Measurements from ENCODE around the gene TMEM51. TPM values are rescaled to one million over a fixed set of nuclear protein-coding genes. Genes with fewer than 3 reads are reported as not detected.

The TMEM51 gene
- total and polyA plus RNA-seq, 2 donors, result 3.4 to 9.7 TPM

DNA sequence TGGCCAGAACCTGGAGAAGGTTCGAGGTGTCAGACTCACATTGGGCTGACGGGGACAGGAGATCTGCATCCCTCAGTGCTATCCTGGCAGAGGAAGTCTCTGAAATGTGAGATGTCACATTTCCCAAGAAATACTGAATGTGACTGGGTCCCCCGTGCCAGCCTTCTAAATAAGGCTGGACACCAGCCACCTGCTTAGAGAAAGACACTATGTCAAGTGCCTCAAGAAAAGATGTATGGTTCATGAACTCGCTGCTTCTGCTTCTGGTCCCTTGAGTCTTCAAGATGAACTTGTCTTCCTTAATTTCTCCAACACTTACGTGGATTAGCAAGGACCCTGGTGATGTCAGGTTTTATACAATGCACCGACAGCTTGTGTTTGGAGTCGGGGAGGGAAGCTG lies 51.4 kb downstream of the TMEM51 start:
- WGBS, result 95% methylated on average over 7 of the region's 7 CpGs
- no peaks in the 10 kb centered on the region for H3K4me1 ChIP-seq (ENCODE audit: control insufficient read depth in 2 of 2, insufficient read depth in 2 of 2, low read length in 2 of 2)
- H3K4me3 ChIP-seq (ENCODE audit: low read length in 2 of 2), result no peak overlapping the region
- DNase-seq (ENCODE audit: low read depth in 6 of 9, low spot score in 9 of 9), result no peak
- H3K9me3 ChIP-seq (ENCODE audit: control insufficient read depth in 2 of 2, insufficient read depth in 1 of 2, low read length in 1 of 2), result no peaks in the 10 kb centered on the region
- no peak overlapping the region for H3K27ac ChIP-seq (ENCODE audit: low read depth in 1 of 2, low read length in 1 of 2)
- H3K36me3 ChIP-seq (ENCODE audit: control insufficient read depth in 2 of 2, insufficient read depth in 2 of 2, low read length in 1 of 2), result no peaks in the 10 kb centered on the region
- no peaks in the 10 kb centered on the region for H3K27me3 ChIP-seq (ENCODE audit: control insufficient read depth in 2 of 2, insufficient read depth in 1 of 2, low read length in 1 of 2)

DNA sequence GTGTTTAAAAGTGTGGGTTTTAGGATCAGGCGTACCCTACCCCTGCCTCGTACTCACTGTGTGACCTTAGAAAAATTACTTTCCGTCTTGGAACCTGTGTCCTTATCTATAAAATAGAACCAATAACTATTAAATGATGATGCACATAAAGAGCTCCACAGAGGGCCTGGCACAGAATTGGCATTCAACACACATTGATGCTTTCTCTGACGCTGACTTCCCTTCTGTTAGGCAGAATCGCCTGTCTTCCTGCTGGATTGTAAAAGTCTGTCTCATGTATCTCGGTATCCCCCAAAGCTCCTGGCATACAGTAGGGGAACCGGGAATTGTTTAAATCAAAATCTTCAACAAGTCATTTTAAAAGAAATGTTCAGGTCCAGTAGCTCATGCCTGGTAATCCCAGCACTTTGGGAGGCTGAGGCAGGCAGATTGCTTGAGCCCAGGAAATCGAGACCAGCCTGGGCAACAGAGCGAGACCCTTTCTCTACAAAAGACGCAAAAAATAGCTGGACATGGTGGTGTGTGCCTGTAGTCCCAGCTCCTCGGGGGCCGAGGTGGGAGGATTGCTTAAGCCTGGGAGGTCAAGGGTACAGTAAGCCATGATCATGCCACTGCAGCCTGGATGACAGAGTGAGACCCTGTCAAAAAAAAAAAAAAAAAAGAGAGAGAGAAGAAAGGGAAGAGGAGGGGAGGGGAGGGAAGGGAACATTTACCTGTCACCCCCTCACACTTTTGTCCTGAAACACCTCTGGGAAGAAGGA lies 52.2 kb downstream of the TMEM51 start:
- H3K9me3 ChIP-seq (ENCODE audit: control insufficient read depth in 2 of 2, insufficient read depth in 1 of 2, low read length in 1 of 2), result no peaks in the 10 kb centered on the region
- H3K4me3 ChIP-seq (ENCODE audit: low read length in 2 of 2), result no peak overlapping the region
- no peaks in the 10 kb centered on the region for H3K27me3 ChIP-seq (ENCODE audit: control insufficient read depth in 2 of 2, insufficient read depth in 1 of 2, low read length in 1 of 2)
- DNase-seq (ENCODE audit: low read depth in 6 of 9, low spot score in 9 of 9), result no peak
- 98% methylated on average over 12 of the region's 12 CpGs for WGBS
- no peak overlapping the region for H3K27ac ChIP-seq (ENCODE audit: low read depth in 1 of 2, low read length in 1 of 2)
- no peaks in the 10 kb centered on the region for H3K4me1 ChIP-seq (ENCODE audit: control insufficient read depth in 2 of 2, insufficient read depth in 2 of 2, low read length in 2 of 2)
- H3K36me3 ChIP-seq (ENCODE audit: control insufficient read depth in 2 of 2, insufficient read depth in 2 of 2, low read length in 1 of 2), result no peaks in the 10 kb centered on the region

- Histone ChIP-seq H3K4me3 (ENCODE audit: low read length in 2 of 2) (no peak overlapping the region), H3K27me3 (ENCODE audit: control insufficient read depth in 2 of 2, insufficient read depth in 1 of 2, low read length in 1 of 2) (no peaks in the 10 kb centered on the region), H3K4me1 (ENCODE audit: control insufficient read depth in 2 of 2, insufficient read depth in 2 of 2, low read length in 2 of 2) (no peaks in the 10 kb centered on the region), H3K36me3 (ENCODE audit: control insufficient read depth in 2 of 2, insufficient read depth in 2 of 2, low read length in 1 of 2) (no peaks in the 10 kb centered on the region), H3K9me3 (ENCODE audit: control insufficient read depth in 2 of 2, insufficient read depth in 1 of 2, low read length in 1 of 2) (no peaks in the 10 kb centered on the region), H3K27ac (ENCODE audit: low read depth in 1 of 2, low read length in 1 of 2) (no peak overlapping the region)
- 93% methylated on average over 8 of the region's 8 CpGs for WGBS
- no peak for DNase-seq (ENCODE audit: low read depth in 6 of 9, low spot score in 9 of 9)
Measured at GRCh38 chr1:15206418-15207030, 53.0 kb downstream of the TMEM51 start.

GRCh38 chr1:15207031-15207828 lies 53.7 kb downstream of the TMEM51 start:
- DNase-seq (ENCODE audit: low read depth in 6 of 9, low spot score in 9 of 9), result no peak
- 96% methylated on average over 25 of the region's 25 CpGs for WGBS
- H3K36me3 ChIP-seq (ENCODE audit: control insufficient read depth in 2 of 2, insufficient read depth in 2 of 2, low read length in 1 of 2), result no peaks in the 10 kb centered on the region
- H3K4me3 ChIP-seq (ENCODE audit: low read length in 2 of 2), result no peak overlapping the region
- no peak overlapping the region for H3K27ac ChIP-seq (ENCODE audit: low read depth in 1 of 2, low read length in 1 of 2)
- no peaks in the 10 kb centered on the region for H3K9me3 ChIP-seq (ENCODE audit: control insufficient read depth in 2 of 2, insufficient read depth in 1 of 2, low read length in 1 of 2)
- no peaks in the 10 kb centered on the region for H3K4me1 ChIP-seq (ENCODE audit: control insufficient read depth in 2 of 2, insufficient read depth in 2 of 2, low read length in 2 of 2)
- no peaks in the 10 kb centered on the region for H3K27me3 ChIP-seq (ENCODE audit: control insufficient read depth in 2 of 2, insufficient read depth in 1 of 2, low read length in 1 of 2)

DNA sequence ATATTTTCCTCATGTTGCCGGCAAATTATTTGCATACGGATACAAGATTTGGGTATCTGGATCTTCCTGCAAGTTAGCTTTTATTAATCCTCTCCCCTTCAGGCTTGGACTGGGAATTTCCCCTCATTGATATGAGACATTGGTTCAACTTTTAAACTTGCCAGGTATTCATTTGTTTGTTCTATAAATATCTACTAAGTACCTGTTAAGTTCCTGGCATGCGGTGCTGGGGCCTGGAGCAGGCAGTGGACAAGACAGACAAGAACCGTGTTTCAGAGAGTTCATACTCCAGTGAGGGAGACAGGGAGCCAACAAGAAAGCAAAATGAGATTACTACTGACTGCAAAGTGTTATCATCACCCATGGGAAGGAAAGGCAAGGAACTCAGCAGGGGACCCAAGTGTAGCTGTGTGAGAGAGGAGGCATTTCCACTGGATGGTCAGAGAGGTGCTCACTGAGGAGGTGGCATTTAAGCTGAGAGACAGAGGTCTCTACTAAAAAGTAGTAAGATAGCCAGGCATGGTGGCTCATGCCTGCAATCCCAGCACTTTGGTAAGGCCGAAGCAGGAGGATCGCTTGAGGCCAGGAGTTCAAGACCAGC lies 54.4 kb downstream of the TMEM51 start:
- Histone ChIP-seq H3K4me1 (ENCODE audit: control insufficient read depth in 2 of 2, insufficient read depth in 2 of 2, low read length in 2 of 2) (no peaks in the 10 kb centered on the region), H3K27me3 (ENCODE audit: control insufficient read depth in 2 of 2, insufficient read depth in 1 of 2, low read length in 1 of 2) (no peaks in the 10 kb centered on the region), H3K27ac (ENCODE audit: low read depth in 1 of 2, low read length in 1 of 2) (no peak overlapping the region), H3K4me3 (ENCODE audit: low read length in 2 of 2) (no peak overlapping the region), H3K36me3 (ENCODE audit: control insufficient read depth in 2 of 2, insufficient read depth in 2 of 2, low read length in 1 of 2) (no peaks in the 10 kb centered on the region), H3K9me3 (ENCODE audit: control insufficient read depth in 2 of 2, insufficient read depth in 1 of 2, low read length in 1 of 2) (no peaks in the 10 kb centered on the region)
- WGBS, result 93% methylated on average over 6 of the region's 6 CpGs
- DNase-seq (ENCODE audit: low read depth in 6 of 9, low spot score in 9 of 9), result no peak

- Histone ChIP-seq H3K36me3 (ENCODE audit: control insufficient read depth in 2 of 2, insufficient read depth in 2 of 2, low read length in 1 of 2) (no peaks in the 10 kb centered on the region), H3K27ac (ENCODE audit: low read depth in 1 of 2, low read length in 1 of 2) (no peak overlapping the region), H3K4me1 (ENCODE audit: control insufficient read depth in 2 of 2, insufficient read depth in 2 of 2, low read length in 2 of 2) (no peaks in the 10 kb centered on the region), H3K9me3 (ENCODE audit: control insufficient read depth in 2 of 2, insufficient read depth in 1 of 2, low read length in 1 of 2) (no peaks in the 10 kb centered on the region), H3K27me3 (ENCODE audit: control insufficient read depth in 2 of 2, insufficient read depth in 1 of 2, low read length in 1 of 2) (no peaks in the 10 kb centered on the region), H3K4me3 (ENCODE audit: low read length in 2 of 2) (no peak overlapping the region)
- WGBS, result 96% methylated on average over 7 of the region's 7 CpGs
- no peak for DNase-seq (ENCODE audit: low read depth in 6 of 9, low spot score in 9 of 9)
Measured at GRCh38 chr1:15210651-15211375, 57.3 kb downstream of the TMEM51 start.

- 96% methylated on average over 3 of the region's 3 CpGs for WGBS
- H3K9me3 ChIP-seq (ENCODE audit: control insufficient read depth in 2 of 2, insufficient read depth in 1 of 2, low read length in 1 of 2), result no peaks in the 10 kb centered on the region
- H3K27me3 ChIP-seq (ENCODE audit: control insufficient read depth in 2 of 2, insufficient read depth in 1 of 2, low read length in 1 of 2), result no peaks in the 10 kb centered on the region
- H3K27ac ChIP-seq (ENCODE audit: low read depth in 1 of 2, low read length in 1 of 2), result no peak overlapping the region
- H3K4me3 ChIP-seq (ENCODE audit: low read length in 2 of 2), result no peak overlapping the region
- no peaks in the 10 kb centered on the region for H3K4me1 ChIP-seq (ENCODE audit: control insufficient read depth in 2 of 2, insufficient read depth in 2 of 2, low read length in 2 of 2)
- no peak for DNase-seq (ENCODE audit: low read depth in 6 of 9, low spot score in 9 of 9)
- H3K36me3 ChIP-seq (ENCODE audit: control insufficient read depth in 2 of 2, insufficient read depth in 2 of 2, low read length in 1 of 2), result no peaks in the 10 kb centered on the region
Measured at GRCh38 chr1:15211424-15211823, 57.9 kb downstream of the TMEM51 start.

DNA sequence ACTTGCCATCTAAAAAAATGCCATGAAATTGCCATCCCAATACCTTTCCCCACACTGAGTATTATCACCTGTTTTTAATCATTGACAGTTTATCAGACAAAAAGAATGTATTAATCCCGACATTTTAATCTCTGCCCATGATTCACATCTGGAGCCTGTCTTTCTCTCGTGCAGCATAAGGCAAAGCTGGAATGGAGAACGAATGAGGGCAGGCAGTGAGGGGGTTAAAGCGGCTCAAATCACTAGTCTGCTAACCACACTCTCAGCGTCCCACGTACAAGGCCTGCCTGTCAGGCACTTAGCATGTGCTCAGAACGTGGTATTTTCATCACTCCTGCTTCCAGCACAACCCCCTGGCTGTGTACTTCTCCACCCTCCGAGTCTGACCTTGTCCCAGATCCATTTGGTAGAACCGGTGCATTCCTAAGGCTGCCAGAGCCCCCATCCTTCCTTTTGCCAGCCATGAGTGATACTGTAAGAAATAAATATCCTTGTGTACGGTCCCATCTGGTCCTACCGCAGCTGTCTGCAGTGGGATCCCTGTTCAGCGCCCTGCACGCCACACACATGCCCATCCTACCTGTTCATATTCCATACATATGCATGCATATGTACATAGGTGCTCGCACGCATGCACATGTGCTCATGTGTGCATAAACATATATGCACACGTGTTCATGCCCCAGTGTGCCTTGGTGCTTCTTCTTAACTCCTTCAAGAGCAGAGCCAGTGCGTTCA lies 58.8 kb downstream of the TMEM51 start:
- 94% methylated on average over 17 of the region's 17 CpGs for WGBS
- Histone ChIP-seq H3K27ac (ENCODE audit: low read depth in 1 of 2, low read length in 1 of 2) (no peak overlapping the region), H3K4me1 (ENCODE audit: control insufficient read depth in 2 of 2, insufficient read depth in 2 of 2, low read length in 2 of 2) (no peaks in the 10 kb centered on the region), H3K4me3 (ENCODE audit: low read length in 2 of 2) (no peak overlapping the region), H3K36me3 (ENCODE audit: control insufficient read depth in 2 of 2, insufficient read depth in 2 of 2, low read length in 1 of 2) (no peaks in the 10 kb centered on the region), H3K27me3 (ENCODE audit: control insufficient read depth in 2 of 2, insufficient read depth in 1 of 2, low read length in 1 of 2) (no peaks in the 10 kb centered on the region), H3K9me3 (ENCODE audit: control insufficient read depth in 2 of 2, insufficient read depth in 1 of 2, low read length in 1 of 2) (no peaks in the 10 kb centered on the region)
- DNase-seq (ENCODE audit: low read depth in 6 of 9, low spot score in 9 of 9), result no peak

All from thymus (tissue), 11 donors.